Measurements from ENCODE around the gene LPP.

Gene LPP

DNA sequence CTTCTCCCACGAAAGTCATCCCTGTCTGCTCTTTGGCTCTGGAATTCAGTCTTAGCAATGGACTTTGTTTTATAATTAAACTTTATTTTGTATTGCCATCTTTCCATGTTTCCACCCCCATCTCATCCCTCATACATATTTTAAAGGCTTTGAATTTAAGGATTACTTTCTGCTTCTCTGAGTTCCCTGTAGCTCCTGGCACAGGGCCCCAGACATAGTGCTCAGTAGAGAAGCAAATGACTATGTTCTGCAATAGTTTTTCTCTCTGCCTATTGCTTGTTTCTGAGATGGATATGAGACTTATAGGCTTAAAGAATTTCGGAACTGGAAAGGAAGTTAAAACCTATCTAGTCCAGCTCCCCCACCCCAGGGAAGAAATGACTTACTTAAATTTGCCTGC is 197.0 kb downstream of the LPP start:
- Histone ChIP-seq H3K9me3 (replicated peaks; ENCODE audit: insufficient read depth, low read length) (no peaks in the 10 kb centered on the region), H3K27ac (ENCODE audit: low read length) (no peak overlapping the region), H2AFZ (ENCODE audit: low read length) (no peak overlapping the region), H3K4me3 (ENCODE audit: low read length) (no peak overlapping the region), H3K79me2 (ENCODE audit: low read length) (no peaks in the 10 kb centered on the region), H3F3A (ENCODE audit: insufficient read depth, low read length) (no peaks in the 10 kb centered on the region), H3K36me3 (replicated peaks; ENCODE audit: insufficient read depth, low read length) (no peaks in the 10 kb centered on the region), H3K9me2 (replicated peaks; ENCODE audit: insufficient read depth, low read length) (no peaks in the 10 kb centered on the region), H3K4me2 (ENCODE audit: low read depth, low read length) (no peak overlapping the region), H4K20me1 (ENCODE audit: insufficient read depth, low read length) (no peaks in the 10 kb centered on the region), H3K27me3 (replicated peaks; ENCODE audit: insufficient read depth, low read length) (no peaks in the 10 kb centered on the region), H3K4me1 (ENCODE audit: low read length) (no peaks in the 10 kb centered on the region), H3K9ac (ENCODE audit: low read length) (no peak overlapping the region)
- TF ChIP-seq EZH2phosphoT487 (IDR thresholded peaks at IDR 0.05; ENCODE audit: low read length) (no peak), EZH2 (optimal IDR thresholded peaks at IDR 0.05; ENCODE audit: low read depth, low read length) (no peak)
- TF ChIP-seq, protein P1, sequence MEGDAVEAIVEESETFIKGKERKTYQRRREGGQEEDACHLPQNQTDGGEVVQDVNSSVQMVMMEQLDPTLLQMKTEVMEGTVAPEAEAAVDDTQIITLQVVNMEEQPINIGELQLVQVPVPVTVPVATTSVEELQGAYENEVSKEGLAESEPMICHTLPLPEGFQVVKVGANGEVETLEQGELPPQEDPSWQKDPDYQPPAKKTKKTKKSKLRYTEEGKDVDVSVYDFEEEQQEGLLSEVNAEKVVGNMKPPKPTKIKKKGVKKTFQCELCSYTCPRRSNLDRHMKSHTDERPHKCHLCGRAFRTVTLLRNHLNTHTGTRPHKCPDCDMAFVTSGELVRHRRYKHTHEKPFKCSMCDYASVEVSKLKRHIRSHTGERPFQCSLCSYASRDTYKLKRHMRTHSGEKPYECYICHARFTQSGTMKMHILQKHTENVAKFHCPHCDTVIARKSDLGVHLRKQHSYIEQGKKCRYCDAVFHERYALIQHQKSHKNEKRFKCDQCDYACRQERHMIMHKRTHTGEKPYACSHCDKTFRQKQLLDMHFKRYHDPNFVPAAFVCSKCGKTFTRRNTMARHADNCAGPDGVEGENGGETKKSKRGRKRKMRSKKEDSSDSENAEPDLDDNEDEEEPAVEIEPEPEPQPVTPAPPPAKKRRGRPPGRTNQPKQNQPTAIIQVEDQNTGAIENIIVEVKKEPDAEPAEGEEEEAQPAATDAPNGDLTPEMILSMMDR (IDR thresholded peaks at IDR 0.05; ENCODE audit: low read length) = no peak
- no peak for DNase-seq

DNA sequence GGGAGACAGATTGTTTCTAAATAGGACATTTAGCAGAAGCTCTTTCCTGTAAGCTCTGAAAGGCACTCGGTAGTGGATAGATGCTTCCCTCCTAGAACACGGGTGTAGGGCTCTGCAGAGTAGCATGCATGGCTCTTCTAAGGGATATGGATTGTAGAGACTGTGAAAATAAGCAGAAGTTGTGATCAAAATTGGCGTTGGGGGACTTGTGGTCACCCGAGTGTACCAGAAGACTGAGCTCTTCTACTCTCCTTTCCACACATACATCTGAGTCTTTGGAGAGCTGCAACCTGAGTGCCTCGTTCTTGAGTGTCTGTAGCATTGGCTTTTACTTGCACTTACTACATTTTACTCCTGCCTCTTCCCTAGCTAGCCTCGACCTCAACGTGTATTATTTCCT is 197.7 kb downstream of the LPP start:
- TF ChIP-seq, protein P1 (IDR thresholded peaks at IDR 0.05; ENCODE audit: low read length) = no peak
- TF ChIP-seq EZH2 (optimal IDR thresholded peaks at IDR 0.05; ENCODE audit: low read depth, low read length) (no peak), EZH2phosphoT487 (IDR thresholded peaks at IDR 0.05; ENCODE audit: low read length) (no peak)

DNA sequence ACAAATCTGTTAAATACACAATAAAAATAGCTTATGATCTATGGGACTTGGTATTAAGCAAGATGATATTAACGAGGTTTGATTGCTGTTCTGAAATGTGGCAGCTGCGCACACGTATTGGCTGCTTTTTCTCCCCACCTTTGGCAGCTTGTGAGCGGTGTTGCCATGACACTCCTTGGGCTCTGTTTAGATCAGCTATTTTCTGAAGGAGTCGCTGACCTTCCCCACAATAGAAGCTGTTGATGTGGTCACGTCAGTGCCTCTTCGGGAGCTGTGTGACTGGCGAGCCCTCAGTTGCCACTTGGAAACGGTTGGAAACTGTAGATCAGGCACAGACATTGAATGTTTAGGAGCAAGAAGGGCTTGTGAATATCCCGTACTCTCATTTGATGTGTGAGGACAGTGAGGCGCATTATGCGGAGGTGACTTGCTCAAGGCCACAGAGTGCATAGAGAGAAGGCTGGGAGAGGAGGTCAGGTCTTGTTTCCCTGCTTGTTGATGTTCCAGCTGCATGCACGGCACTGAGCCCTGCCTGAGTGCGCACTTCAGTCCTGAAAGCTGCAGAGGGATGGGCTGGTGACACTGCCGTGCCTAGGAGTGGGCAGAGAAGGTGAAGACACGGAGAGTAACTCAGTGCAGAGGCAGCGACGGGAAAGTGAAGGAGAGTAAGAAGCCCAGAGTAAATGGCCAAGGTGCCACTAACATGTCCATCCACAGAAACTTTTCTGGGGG is 198.4 kb downstream of the LPP start:
- no peaks in the 10 kb centered on the region for H4K20me1 ChIP-seq (ENCODE audit: insufficient read depth, low read length)
- no peak overlapping the region for H3K4me2 ChIP-seq (ENCODE audit: low read depth, low read length)
- no peaks in the 10 kb centered on the region for H3F3A ChIP-seq (ENCODE audit: insufficient read depth, low read length)
- H3K9ac ChIP-seq (ENCODE audit: low read length) = no peak overlapping the region
- H3K27me3 ChIP-seq (replicated peaks; ENCODE audit: insufficient read depth, low read length) = no peaks in the 10 kb centered on the region
- DNase-seq = no peak
- no peaks in the 10 kb centered on the region for H3K9me2 ChIP-seq (replicated peaks; ENCODE audit: insufficient read depth, low read length)
- no peaks in the 10 kb centered on the region for H3K9me3 ChIP-seq (replicated peaks; ENCODE audit: insufficient read depth, low read length)
- no peak overlapping the region for H3K4me3 ChIP-seq (ENCODE audit: low read length)
- H3K4me1 ChIP-seq (ENCODE audit: low read length) = no peaks in the 10 kb centered on the region
- TF ChIP-seq EZH2phosphoT487 (IDR thresholded peaks at IDR 0.05; ENCODE audit: low read length) = no peak
- TF ChIP-seq, protein P1 (IDR thresholded peaks at IDR 0.05; ENCODE audit: low read length) = no peak
- no peak for TF ChIP-seq EZH2 (optimal IDR thresholded peaks at IDR 0.05; ENCODE audit: low read depth, low read length)
- H3K79me2 ChIP-seq (ENCODE audit: low read length) = no peaks in the 10 kb centered on the region
- H3K27ac ChIP-seq (ENCODE audit: low read length) = no peak overlapping the region
- H3K36me3 ChIP-seq (replicated peaks; ENCODE audit: insufficient read depth, low read length) = no peaks in the 10 kb centered on the region
- H2AFZ ChIP-seq (ENCODE audit: low read length) = no peak overlapping the region

More for the DNA sequence above, 197.7 kb downstream of the LPP start:
- H3K9me3 ChIP-seq (replicated peaks; ENCODE audit: insufficient read depth, low read length) = no peaks in the 10 kb centered on the region
- H3K27me3 ChIP-seq (replicated peaks; ENCODE audit: insufficient read depth, low read length) = no peaks in the 10 kb centered on the region
- H4K20me1 ChIP-seq (ENCODE audit: insufficient read depth, low read length) = no peaks in the 10 kb centered on the region
- no peaks in the 10 kb centered on the region for H3K36me3 ChIP-seq (replicated peaks; ENCODE audit: insufficient read depth, low read length)
- H3K27ac ChIP-seq (ENCODE audit: low read length) = no peak overlapping the region
- H3F3A ChIP-seq (ENCODE audit: insufficient read depth, low read length) = no peaks in the 10 kb centered on the region
- DNase-seq = no peak
- H2AFZ ChIP-seq (ENCODE audit: low read length) = no peak overlapping the region
- no peaks in the 10 kb centered on the region for H3K79me2 ChIP-seq (ENCODE audit: low read length)
- H3K9me2 ChIP-seq (replicated peaks; ENCODE audit: insufficient read depth, low read length) = no peaks in the 10 kb centered on the region
- no peaks in the 10 kb centered on the region for H3K4me1 ChIP-seq (ENCODE audit: low read length)
- no peak overlapping the region for H3K9ac ChIP-seq (ENCODE audit: low read length)
- no peak overlapping the region for H3K4me3 ChIP-seq (ENCODE audit: low read length)
- H3K4me2 ChIP-seq (ENCODE audit: low read depth, low read length) = no peak overlapping the region

Data from MM.1S (cell line).